Measurements from ENCODE around the gene OSBP. TPM values are rescaled to one million over a fixed set of nuclear protein-coding genes. Genes with fewer than 3 reads are reported as not detected.
A peak's percentile ranks its signal among the peaks of the same experiment; 100 is the strongest.

Gene OSBP
- total and polyA plus RNA-seq, 8 donors, result 10.8 to 67.9 (median 27.2) TPM

DNA sequence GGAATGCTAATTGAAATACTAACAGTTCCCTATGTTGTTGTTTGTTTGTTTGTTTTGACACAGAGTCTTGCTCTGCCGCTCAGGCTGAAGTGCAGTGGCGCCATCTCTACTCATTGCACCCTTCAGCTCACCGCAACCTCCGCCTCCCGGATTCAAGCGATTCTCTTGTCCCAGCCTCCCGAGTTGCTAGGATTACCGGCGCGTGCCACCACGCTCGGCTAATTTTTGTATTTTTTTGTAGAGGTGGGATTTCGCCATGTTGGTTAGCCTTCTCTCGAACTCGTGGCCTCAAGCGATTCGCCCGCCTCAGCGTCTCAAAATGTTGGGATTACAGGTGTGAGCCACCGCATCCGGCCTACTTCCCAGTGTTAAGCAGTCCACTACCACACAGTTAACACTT is 62.3 kb downstream of the OSBP start:
- 95 to 98% (median 97%) methylated on average over 21 of the region's 21 CpGs for WGBS, 5 donors
- no peak for DNase-seq
- intact Hi-C loops (cut with DNase I; ENCODE audit: low total_unique reads), result no loop called here
- no peaks in the 10 kb centered on the region for H3K9me3 ChIP-seq
- no peak overlapping the region for H3K4me3 ChIP-seq
- no peaks in the 10 kb centered on the region for H3K27me3 ChIP-seq
- peak overlapping the region in 1 of 5 donors; percentile 41 for H3K27ac ChIP-seq
- no peak for TF ChIP-seq POLR2A (IDR thresholded peaks at IDR 0.05)
- no peak for TF ChIP-seq EP300 (IDR thresholded peaks at IDR 0.05)
- TF ChIP-seq, protein P1, sequence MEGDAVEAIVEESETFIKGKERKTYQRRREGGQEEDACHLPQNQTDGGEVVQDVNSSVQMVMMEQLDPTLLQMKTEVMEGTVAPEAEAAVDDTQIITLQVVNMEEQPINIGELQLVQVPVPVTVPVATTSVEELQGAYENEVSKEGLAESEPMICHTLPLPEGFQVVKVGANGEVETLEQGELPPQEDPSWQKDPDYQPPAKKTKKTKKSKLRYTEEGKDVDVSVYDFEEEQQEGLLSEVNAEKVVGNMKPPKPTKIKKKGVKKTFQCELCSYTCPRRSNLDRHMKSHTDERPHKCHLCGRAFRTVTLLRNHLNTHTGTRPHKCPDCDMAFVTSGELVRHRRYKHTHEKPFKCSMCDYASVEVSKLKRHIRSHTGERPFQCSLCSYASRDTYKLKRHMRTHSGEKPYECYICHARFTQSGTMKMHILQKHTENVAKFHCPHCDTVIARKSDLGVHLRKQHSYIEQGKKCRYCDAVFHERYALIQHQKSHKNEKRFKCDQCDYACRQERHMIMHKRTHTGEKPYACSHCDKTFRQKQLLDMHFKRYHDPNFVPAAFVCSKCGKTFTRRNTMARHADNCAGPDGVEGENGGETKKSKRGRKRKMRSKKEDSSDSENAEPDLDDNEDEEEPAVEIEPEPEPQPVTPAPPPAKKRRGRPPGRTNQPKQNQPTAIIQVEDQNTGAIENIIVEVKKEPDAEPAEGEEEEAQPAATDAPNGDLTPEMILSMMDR (IDR thresholded peaks at IDR 0.05), result no peak
- TF ChIP-seq POLR2AphosphoS5 (IDR thresholded peaks at IDR 0.05), result no peak
- peaks cover 0 to 53% (median 25%) of the 10 kb centered on the region in 4 donors for H3K4me1 ChIP-seq
- no peaks in the 10 kb centered on the region for H3K36me3 ChIP-seq

DNA sequence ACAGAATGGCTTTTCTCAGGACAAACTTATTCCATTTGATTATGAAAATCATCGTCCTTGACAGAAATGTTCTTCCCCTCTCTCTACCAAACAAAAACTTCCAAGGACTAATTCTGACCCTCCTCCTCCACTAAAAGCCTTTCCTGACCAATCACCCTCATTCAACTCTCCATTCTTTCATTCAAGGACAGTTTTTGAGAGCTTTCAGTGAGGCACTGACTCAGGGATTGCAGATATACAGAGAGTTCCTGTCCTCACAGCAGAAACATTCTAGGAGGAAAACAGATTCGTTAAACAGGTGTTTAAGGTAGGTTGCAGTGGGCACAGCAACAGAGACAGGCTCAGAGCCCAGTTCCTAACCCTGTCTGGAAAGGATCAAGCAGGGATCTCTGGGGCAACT is 62.7 kb downstream of the OSBP start:
- DNase-seq, result no peak
- Histone ChIP-seq H3K4me3 (no peak overlapping the region), H3K4me1 (peaks cover 0 to 51% (median 22%) of the 10 kb centered on the region in 4 donors), H3K9me3 (no peaks in the 10 kb centered on the region), H3K27me3 (no peaks in the 10 kb centered on the region), H3K27ac (peak overlapping the region in 2 of 5 donors; percentile 8 to 41), H3K36me3 (no peaks in the 10 kb centered on the region)
- intact Hi-C loops (cut with DNase I; ENCODE audit: low total_unique reads), result no loop called here
- WGBS, 5 donors, result 44 to 64% (median 57%) methylated on average over 2 of the region's 2 CpGs
- TF ChIP-seq, protein P1 (IDR thresholded peaks at IDR 0.05), result no peak
- TF ChIP-seq EP300 (IDR thresholded peaks at IDR 0.05), result no peak
- no peak for TF ChIP-seq POLR2AphosphoS5 (IDR thresholded peaks at IDR 0.05)
- TF ChIP-seq POLR2A (IDR thresholded peaks at IDR 0.05), result no peak

DNA sequence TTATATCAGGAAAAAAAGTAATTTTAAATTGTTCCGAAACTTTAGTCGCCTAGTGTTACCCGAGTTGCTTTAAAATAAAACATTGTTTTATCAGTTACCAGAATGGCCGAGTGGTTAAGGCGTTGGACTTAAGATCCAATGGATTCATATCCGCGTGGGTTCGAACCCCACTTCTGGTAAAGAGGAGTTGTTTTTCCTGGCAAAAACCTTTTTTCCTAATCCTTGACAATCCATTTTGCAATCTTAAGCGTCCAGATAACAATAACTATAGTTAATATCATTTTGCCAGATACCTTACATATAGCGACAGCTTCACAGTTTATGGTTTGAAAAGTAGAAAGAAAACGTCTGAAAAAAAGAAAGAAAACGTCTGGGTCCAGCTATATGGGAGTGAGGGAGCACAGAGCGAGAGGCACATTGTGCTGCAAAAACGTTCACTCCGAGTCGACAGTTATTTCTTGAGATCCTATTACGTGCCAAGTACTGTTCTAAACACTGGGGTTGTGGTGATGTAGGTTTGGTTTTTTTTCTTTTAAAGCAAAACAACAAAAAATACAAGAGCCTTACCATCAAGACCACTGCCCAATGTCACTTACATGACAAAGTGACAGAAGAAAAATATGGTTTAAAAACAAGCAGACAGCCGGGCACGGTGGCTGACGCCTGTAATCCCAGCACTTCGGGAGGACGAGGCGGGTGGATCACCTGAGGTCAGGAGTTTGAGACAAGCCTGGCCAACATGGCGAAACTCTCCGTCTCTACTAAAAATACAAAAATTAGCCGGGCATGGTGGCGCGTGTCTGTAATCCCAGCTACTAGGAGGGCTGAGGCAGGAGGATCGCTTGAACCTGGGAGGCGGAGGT is 63.7 kb downstream of the OSBP start:
- Histone ChIP-seq H3K4me3 (peak overlapping the region; percentile 49 to 54 (median 54)), H3K36me3 (no peaks in the 10 kb centered on the region), H3K27me3 (no peaks in the 10 kb centered on the region), H3K27ac (peak overlapping the region in 4 of 5 donors; percentile 63 to 86 (median 83)), H3K4me1 (peaks cover 0 to 42% (median 17%) of the 10 kb centered on the region in 4 donors), H3K9me3 (no peaks in the 10 kb centered on the region)
- TF ChIP-seq POLR2AphosphoS5 (IDR thresholded peaks at IDR 0.05) (no peak), POLR2A (IDR thresholded peaks at IDR 0.05) (no peak)
- TF ChIP-seq, protein P1 (IDR thresholded peaks at IDR 0.05), result no peak
- peak in 1 of 2 donors; percentile 82 for DNase-seq
- intact Hi-C loops (cut with DNase I; ENCODE audit: low total_unique reads), result no loop called here
- 37 to 51% (median 44%) methylated on average over 30 of the region's 30 CpGs for WGBS, 5 donors

DNA sequence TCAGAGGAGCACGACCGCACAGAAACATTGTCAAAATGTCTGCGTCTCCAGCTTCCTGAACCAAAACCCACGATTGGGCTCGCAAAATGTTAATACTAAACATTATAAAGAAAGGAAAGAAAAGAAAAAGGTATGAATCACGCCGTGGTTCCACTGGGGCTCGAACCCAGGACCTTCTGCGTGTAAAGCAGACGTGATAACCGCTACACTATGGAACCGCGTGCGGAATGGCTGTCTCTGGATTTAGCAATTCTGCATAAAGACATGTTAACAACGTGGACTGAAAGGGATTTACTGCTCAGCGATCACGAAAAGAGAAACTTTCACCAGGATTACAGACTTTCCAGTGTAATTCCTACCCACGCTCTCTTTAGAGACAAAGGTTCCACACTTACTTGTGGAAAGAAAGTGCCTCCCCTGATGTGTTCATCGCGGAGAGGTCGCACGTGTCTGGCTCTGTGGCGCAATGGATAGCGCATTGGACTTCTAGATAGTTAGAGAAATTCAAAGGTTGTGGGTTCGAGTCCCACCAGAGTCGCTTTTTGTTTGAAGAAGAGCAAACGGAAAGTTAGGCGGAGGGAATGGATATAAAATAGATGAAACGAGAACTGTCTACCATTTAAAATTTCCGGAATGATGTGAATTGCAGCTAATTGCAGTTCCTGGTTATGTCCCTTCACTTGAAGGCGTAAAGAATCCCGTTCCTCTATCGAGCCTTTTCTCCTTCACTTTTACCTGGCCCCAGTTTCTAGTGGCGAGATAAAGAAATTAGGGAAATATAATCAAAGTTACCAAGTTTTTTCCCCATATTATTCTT is 64.5 kb downstream of the OSBP start:
- Histone ChIP-seq H3K4me3 (peak overlapping the region; percentile 49 to 54 (median 54)), H3K27ac (peak overlapping the region; percentile 63 to 86 (median 83)), H3K36me3 (no peaks in the 10 kb centered on the region), H3K9me3 (no peaks in the 10 kb centered on the region), H3K27me3 (no peaks in the 10 kb centered on the region), H3K4me1 (peaks cover 0 to 34% (median 12%) of the 10 kb centered on the region in 4 donors)
- intact Hi-C loops (cut with DNase I; ENCODE audit: low total_unique reads), result no loop called here
- peak; percentile 76 to 93 for DNase-seq
- WGBS, 5 donors, result 1 to 4% (median 3%) methylated on average over 34 of the region's 34 CpGs
- peak; percentile 16 to 50 (median 29) for TF ChIP-seq POLR2AphosphoS5 (IDR thresholded peaks at IDR 0.05)
- TF ChIP-seq, protein P1 (IDR thresholded peaks at IDR 0.05), result no peak

Data from stomach (tissue), 9 donors.